ENCODE measurements around the gene RPL15.
A peak's percentile ranks its signal among the peaks of the same experiment; 100 is the strongest.

RPL15 gene

DNA sequence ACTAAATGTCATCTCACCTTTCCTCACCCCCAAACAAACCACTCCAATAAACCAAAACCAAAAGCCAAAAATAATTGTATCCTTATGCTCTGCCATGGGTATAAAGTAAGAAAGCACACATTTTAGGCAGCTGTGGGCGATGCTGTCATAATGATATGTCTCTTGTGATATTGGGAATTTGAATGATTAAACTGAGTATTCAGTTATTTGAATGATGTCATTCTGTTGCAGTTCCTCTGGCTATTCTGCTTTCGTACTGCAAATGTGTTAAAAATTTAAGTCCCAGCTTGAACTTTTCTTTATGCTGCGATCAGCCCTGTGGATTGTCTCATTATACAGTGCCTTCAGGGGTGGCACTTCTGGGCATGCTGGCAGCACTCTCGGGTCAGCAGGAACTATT lies 17.3 kb downstream of the RPL15 start:
- DNase-seq: no peak

DNA sequence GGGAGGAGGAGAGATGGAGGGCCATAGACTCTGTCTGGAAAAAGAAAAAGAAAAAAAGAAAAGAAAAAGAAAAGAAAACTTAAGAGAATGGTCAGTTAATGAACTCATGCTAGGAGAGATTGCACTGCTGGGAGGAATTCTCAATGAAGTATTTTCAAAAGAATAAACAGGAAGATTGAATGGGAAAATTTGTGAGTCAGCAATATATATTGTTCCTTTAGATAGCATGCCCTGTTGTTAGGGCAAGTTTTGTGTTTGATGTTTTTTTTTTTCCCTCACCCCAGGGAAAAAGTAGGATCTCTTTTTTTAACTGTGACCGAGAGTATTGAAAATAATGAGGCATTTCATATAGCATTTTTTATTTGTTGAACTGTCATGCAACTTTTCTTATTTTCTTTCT lies 20.4 kb downstream of the RPL15 start:
- DNase-seq: no peak

DNA sequence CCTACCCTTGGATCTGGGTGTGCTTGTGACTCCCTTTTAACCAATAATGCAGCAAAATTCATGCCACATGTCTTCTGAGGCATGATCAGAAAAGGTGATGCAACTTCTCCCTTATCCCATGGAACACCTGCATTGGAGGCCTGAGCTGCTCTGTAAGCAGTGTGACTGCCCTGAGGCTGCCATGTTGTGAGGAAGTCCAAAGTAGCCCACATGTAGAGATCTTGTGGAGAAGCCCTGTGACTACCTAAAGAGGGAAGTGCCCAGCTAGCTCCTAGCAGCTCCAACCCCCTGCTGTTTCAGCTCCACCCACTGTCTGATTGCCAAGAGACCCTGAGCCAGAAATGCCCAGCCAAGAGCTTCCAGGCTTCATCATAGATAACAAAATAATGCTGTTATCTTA lies 21.8 kb downstream of the RPL15 start:
- no peak for DNase-seq

DNA sequence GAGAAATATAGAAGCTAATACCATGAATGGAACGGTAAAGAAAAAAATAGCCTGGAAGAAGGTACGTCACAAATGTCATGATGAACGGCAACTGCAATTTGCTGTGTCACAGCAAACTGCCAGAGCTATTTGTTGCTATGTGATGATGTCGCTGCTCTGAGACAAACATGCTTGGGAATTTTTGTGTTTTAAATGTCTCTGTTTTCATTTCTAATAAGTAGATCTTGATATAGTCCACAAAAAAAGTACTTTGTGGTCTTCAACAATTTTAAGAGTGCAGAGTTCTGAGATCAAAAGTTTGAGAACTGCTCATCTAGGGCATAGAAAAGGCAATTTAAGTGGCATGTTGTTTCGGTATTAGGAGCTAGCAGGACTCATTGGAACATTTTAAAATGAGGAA lies 23.8 kb downstream of the RPL15 start:
- no peak for DNase-seq

DNA sequence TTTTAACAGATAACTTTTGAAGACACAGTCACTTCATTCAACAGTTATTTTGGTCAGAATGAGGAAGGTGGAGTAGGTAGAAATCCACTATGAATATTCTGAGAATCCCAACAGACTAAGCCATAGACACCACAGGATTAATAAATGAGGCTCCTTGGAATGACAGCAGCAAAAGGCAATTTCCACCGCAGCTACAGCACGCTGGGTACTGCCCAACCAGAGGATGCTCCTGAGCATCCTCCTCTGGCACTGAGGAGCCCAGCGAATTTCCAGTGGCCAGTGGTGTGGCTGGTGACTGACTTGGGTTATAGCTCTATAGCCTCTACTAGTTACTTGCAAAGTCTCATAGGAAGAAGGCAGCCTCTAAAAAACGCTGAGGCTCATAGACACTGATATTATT lies 24.5 kb downstream of the RPL15 start:
- DNase-seq: no peak

DNA sequence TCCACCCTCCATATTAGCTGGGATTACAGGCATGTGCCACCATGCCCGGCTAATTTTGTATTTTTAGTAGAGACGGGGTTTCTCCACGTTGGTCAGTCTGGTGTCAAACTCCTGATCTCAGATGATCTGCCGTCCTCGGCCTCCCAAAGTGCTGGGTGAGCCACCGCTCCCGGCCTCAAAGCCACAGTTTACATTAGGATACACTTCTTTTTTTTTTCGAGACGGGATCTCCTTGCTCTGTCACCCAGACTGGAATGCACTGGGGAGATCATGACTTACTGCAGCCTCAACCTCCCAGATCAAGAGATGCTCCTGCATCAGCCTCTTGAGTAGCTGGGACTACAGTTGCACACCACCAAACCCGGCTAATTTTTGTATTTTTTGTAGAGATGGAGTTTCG lies 25.6 kb downstream of the RPL15 start:
- no peak for DNase-seq

DNA sequence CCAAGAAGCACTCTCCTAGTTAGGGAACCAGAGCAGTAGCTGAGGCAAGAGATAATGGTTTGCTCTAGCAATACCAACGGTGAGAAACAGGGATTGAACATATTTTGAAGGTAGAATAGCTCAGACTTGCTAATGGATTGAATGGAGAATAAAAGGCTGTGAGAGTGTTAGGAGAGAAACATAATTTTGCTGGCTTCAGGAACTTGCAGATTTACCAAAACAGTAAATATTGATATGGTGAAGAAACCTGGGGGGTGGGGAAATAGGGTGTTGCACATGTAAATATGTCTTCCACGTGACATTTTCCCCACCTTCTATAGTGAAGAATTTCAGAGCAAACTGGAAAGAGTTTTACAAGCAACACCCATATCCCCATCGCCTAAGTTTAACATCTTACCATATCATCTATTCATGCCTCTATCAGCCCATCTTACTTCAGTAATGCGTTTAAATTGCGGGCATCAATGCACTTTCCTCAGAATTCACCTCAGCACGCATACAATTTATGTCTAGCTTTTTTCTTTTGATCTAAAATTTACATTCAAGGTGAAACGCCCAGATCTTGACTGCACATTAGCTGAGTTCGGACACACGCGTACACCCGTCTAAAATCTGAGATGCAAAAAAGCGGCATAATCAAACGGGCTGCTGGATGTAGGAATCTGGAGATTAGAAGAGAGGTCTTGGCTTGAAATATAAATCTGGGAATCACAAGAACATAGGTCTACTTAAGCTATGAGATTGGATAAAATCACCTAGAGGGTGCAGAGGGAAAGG lies 27.3 kb downstream of the RPL15 start:
- DNase-seq: no peak

DNA sequence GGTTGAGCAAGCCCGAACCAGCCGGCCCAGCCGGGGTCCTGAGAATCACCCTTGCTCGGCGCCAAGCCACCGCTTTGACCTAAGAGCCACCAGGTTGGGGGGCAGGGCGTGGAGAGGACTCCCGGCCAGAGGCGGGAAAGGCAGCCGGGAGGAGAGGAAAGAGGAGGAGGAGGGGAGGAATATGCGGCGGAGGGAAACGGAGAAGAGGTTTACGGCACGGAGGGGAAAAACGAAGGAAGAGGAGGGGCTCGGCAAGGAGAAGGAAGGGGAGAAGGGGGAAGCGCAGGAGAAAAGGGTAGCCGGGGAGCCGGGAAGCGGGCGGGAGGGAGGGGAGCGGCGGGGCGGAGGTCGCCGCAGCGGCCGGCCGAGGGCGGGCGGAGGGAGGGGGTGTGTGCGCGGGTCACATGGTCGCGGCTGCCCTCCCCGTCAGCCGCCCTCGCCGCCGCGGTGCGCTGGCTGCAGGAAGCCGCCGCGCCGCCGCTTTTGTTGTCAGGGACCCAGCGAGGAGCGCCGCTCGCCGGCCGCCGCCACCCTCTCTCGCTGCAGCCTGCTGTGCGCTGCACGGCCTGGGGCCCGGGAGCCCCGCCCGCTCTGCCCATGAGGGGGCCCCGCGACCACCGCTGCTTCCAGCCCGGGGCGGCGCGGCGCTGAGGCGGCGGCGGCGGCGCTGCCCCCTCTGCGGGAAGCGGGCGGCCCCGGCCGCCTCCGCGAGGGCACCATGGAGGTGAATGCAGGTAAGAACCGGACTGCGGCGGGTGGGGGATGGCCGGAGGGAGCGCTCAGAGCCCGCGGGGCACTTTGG lies 28.1 kb downstream of the RPL15 start, which contains the start of gene NR1D2:
Gene NR1D2, plus strand, starts transcription at position 426 of the 802 bp plus-strand sequence. Its CDS starts 293 bp downstream, at position 719.
- peak; percentile 44 to 58 for DNase-seq

DNA sequence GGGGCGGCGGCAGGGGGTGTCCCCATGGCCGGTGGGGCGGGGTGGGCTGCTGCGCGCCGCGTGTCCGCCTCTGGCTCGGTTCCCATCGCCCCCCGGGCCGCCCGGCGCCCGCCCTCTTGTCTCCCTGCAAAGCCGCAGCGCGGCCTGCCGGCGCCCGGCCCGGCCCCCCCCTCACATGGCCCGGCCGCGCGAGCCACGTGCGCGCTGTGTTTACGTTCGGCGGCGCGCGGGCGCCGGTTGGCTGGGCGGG lies 28.7 kb downstream of the RPL15 start:
- no peak for DNase-seq

DNA sequence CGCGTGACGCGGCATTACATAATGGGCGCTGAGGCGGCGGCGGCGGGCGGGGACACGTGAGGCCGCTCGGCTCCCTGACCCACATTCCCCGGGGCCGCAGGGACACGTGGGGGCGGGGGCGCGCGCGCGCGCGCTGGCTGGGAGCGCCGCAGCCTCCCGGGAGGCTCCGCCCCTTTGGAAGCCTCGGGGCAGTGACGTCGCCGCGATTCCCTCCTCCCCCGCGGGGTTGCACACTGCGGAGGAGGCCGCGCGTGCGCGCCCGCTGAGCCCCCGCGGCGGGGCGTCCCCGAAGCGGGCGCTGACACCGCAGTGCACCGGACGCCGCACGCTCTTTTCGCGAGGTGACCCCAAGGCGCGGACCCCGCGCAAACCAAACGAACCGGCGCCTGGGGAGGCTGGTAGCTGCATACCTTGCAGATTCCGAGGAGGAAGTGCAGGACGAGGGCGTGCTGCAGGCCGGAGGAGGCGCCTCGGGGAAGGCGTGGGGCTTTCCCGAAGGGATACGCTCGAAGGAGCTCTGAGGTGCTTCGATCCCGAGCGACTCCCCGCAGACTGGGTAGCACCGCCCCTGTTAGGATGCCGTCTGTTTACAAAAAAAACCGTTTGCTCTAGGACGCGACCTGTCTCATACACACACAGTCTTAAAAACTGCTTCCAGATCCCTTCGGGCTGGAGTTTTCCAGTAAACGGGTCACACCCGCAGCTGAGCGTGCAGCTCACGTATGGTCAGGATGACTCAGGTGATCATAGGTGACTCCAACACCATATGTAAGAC lies 29.2 kb downstream of the RPL15 start:
- peak; percentile 87 to 89 for DNase-seq

DNA sequence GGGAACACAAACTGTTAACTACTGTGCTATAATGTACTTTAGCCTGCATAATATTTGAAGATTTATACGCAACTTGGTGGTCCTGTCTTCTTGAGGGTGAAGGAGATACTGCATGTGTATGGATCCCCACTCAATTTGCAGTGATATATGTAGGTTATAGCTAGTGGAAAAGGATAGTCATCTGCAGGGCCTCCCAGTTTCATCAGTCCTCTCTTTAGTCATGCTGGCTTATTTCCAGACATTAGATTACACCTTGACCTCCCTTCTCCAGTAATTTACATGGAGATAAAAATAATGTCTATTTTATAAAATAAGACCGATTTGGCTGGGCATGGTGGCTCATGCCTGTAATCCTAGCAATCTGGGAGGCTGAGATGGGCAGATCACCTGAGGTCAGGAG lies 31.8 kb downstream of the RPL15 start:
- DNase-seq: no peak

DNA sequence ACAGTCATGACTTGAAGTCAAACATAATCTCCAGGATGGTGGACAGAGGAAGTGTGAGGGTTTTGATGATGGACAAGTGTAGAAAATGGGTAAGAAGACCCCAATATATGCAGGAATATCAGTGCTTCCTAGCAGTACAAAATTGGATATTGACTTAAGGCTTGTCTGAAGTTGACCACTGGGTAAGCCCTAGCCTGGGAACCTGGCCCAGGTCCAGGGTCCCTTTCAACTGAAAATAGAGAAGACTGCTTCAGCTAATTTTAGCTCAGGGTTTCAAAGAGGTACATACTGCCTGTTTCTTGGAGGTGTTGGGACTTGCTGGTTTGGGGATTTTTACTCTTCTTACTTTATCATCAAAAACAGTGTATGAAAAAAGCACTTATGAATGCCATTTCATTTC lies 32.9 kb downstream of the RPL15 start:
- DNase-seq: peak in 1 of 2 experiments; percentile 6

DNA sequence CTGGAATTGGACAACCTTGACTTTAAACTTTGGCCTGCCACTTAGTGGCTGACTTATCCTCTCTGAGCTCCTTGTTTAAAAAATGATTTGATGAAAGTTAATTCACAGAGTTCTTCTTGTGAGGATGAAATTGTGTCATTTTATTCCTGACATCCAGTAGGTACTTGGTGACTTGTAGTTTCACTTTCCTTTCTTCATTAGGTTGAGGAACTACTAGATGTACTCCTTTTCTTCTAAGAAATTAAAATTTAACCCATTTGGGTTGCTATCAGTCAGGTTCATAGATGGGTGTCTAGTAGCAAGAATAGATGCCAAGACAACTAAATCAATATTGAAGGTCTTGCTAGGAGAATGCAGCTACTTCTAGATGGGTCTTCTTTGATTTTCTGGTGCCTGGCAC lies 33.4 kb downstream of the RPL15 start:
- peak; percentile 6 to 9 for DNase-seq

DNA sequence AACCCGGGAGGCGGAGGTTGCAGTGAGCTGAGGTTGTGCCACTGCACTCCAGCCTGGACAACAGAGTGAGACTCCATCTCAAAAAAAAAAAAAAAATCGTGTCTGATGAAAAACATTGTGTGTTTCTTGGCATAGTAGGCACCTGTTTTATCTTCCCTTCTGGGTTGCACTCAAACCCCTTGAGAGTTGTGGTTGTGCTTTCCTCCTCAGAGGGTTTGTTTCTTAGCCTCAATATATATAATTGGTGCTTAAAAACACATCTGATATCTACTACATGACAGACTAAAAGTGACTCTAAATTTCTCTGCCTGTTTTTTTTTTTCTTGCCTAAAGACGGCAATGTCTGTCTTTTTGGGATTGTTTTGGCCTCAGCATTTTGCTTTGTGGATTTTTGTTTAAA lies 35.7 kb downstream of the RPL15 start:
- no peak for DNase-seq

DNA sequence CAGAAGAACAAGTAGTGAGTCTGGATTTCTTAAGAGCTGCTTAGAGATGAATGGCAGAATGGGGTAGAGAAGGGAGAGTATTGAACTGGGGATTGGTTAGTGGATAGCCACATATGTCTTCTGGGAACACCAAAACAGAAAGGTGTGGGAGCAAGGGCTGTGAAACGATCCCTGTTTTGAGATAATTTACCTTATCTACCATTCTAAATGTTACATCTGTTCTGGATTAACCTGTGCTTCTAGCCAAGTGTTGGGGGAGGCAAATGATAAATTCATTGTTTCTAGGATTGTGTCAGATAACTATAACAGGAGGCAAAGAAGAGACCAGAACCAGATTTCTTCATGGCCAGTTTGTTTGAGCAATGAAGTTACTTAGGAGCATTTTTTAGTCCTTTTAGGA lies 36.6 kb downstream of the RPL15 start:
- no peak for DNase-seq

DNA sequence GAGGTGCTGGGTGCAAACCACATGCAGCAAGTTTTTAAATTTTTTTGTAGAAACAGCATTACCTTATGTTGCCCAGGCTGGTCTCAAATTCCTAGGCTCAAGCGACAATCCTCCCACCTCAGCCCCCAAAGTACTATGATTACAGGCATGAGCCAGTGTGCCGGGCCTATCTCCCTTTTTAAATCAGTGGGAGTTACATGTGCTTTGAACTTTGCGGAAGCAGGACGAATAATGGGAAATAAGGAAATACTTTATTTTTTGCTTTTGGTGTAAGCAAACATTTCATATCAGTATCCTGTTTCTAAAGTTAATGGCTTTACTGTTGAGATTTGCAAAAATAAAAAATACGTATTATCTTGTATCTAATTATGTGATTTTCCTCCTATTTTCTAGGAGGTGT lies 37.2 kb downstream of the RPL15 start:
- DNase-seq: no peak

DNA sequence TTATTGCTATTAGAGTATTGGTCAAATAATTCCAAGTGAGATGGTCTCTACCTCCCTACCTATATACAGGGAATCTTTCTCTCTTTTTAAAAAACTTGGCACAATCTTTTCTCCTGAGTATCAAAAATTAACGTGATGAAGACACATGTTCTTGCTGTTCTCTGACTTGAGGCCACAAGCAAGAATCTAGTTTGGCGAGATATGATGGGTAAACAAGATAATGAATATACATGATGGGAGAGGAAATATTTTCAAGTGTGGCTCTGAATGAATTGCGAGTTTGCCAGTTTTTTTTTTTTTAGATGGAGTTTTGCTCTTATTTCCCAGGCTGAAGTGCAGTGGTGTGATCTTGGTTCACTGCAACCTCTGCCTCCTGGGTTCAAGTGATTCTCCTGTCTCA lies 39.8 kb downstream of the RPL15 start:
- no peak for DNase-seq

DNA sequence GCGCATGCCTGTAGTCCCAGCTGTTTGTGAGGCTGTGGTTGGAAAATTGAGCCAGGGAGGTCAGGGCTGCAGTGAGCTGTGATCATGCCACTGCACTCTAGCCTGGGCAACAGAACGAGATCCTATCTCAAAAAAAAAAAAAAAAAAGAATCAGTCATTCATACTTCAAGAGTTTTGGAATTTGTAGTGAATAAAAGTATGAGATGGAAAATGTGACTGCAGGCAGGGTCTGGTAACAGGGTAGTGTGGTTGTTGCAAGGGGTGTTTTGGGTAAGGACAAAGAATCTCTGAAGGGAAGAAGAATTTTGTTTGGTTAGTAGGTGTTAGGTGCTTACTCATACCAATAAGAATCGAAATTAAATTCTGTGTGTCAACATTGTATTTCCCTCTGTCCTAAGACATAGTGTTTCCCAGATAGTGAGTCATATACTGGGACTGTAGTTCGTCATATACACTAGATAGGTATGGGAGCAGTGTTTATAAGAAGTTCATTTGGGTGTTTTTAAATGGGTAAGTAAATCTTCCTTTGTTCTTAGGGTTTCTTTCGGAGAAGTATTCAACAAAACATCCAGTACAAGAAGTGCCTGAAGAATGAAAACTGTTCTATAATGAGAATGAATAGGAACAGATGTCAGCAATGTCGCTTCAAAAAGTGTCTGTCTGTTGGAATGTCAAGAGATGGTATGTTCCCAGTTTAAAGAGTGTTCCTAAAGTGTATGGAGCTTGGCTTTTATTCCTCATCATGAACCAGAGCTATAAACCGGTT lies 42.4 kb downstream of the RPL15 start:
- DNase-seq: no peak

DNA sequence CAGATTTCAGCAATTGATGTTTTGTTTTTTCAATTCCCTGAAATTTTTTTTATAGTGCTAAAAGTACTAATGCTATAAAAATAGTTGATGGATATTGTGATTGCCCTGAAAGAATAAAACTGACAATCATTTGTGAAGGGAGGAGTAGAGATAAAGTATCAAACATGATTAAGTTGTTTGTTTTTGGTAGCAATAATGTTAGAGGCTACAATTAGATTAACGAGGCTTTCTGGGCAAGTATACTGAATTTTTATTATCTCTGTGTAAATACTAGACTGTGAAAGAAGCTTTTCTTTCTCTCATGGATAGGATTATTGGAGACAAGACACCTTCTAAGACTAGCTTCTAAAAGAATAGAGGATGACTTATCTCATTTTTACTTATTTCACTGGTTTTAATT lies 43.7 kb downstream of the RPL15 start:
- DNase-seq: no peak

DNA sequence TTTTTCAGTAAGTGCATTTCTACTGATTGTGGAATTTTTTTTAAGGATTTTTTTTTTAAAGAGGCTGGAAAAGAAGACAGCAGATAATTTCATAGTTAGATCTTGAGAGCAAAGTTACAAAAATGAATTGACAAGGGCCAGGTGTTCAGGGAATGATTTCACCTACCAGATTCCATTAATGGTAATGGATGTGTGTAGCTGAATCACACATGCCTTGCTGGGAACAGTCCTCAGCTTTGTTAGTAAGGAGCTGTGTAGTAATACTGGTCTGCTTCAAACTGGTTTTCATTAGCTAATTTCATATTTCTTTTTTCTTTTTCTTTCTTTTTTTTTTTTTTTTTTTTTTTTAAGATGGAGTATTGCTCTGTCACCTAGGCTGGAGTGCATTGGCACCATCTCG lies 44.1 kb downstream of the RPL15 start:
- DNase-seq: no peak

DNA sequence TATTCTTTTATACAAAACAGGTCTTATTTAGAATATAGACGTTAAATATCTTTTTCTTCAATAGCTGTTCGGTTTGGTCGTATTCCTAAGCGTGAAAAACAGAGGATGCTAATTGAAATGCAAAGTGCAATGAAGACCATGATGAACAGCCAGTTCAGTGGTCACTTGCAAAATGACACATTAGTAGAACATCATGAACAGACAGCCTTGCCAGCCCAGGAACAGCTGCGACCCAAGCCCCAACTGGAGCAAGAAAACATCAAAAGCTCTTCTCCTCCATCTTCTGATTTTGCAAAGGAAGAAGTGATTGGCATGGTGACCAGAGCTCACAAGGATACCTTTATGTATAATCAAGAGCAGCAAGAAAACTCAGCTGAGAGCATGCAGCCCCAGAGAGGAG lies 45.0 kb downstream of the RPL15 start:
- no peak for DNase-seq

DNA sequence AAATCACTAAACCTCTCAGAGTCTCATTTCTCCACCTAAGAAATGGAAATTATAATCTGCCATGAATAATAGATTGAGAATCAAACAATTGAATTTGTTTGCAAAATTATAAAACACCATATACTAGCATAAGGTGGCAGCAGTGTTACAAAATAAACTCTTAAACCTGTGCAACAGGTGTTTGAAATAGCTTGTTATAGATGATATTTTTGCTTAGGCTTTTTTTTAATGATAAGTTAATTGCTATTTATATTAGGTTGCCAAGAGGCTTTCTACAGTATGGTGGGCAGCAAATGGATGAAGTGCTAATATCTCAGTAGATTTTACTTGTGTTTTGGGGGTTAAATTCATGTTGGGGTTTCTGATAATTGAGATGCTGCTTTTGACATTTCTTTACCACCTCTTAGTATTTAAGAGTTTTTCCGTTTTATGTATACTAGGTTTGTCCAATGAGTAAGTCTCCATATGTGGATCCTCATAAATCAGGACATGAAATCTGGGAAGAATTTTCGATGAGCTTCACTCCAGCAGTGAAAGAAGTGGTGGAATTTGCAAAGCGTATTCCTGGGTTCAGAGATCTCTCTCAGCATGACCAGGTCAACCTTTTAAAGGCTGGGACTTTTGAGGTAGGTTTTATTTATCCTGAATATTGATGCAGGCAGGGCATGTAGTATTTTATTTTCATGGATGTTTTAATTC lies 47.8 kb downstream of the RPL15 start:
- DNase-seq: no peak

DNA sequence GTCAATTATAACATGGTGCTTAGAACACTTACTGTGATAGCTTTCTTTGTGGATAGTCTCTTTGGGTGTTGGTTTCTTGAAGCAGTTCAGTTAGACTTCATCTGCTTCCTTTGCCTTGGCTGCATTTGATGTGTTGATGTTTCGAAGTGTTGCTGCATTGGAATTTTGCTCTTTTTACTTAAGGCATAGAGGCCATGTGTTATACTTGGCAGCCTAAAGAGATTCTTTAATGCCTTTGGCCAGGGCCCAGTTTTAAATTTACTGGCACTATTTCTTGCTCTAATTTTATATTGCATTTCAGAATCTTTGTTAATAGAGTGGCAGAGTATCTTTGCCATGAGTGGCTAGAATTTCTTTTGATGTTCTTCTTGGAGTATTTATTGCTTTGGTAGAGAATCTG lies 49.4 kb downstream of the RPL15 start:
- DNase-seq: no peak
